Non-pigmented ciliary epithelial cell (primary cell): ENCODE measurements around the gene FN3K.
A peak's percentile ranks its signal among the peaks of the same experiment; 100 is the strongest.

Experiments used
- DNase-seq: peaks from one replicate; pipeline ENCODE4 v3.0.0-alpha.2; 2010; ENCODE audit warnings: low read depth

The FN3K gene

GRCh38 chr17:82703935-82704865 is 31.2 kb upstream of the FN3K start:
- DNase-seq, result no peak

DNA sequence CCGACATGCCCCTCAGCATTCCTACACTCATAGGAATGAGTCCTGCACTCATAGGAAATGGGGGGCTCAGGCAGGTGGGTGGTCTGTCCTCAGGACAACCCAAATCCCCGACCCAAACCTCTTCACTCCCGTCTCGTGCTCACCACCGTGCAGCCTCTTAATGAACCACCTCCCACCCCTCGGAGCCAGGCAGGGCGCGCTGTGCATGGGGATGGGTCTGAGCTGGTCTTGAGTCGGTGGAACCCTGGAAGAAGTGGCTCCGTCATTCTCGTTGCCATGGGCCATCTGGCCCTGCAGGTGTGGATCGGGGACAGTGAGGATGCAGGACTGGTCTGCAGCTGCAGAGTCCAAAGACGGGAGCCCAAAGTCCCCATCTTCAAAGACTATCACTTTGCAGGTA is 30.5 kb upstream of the FN3K start:
- DNase-seq, result no peak

DNA sequence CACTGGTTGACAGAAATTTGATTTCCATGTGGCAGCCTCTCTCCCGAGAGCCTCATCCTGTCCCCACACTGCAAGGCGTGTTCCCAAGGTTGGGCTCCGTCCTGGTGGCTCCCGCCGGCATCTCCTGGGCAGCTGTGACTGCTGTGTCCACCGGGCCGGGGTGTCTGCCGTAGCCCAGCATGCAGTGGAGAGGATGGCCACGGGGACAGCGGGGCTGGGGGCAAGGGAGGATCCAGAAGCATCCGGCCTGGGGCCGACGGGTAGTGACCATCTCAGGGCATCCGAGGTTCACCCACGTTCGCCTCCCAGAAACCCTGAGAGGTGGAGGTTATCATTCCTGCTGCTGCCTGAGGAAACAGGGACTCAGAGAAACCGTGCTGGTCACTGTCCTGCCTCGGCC is 29.7 kb upstream of the FN3K start:
- DNase-seq, result no peak

- no peak for DNase-seq
Observed at GRCh38 chr17:82709024-82709675, 26.3 kb upstream of the FN3K start.

DNA sequence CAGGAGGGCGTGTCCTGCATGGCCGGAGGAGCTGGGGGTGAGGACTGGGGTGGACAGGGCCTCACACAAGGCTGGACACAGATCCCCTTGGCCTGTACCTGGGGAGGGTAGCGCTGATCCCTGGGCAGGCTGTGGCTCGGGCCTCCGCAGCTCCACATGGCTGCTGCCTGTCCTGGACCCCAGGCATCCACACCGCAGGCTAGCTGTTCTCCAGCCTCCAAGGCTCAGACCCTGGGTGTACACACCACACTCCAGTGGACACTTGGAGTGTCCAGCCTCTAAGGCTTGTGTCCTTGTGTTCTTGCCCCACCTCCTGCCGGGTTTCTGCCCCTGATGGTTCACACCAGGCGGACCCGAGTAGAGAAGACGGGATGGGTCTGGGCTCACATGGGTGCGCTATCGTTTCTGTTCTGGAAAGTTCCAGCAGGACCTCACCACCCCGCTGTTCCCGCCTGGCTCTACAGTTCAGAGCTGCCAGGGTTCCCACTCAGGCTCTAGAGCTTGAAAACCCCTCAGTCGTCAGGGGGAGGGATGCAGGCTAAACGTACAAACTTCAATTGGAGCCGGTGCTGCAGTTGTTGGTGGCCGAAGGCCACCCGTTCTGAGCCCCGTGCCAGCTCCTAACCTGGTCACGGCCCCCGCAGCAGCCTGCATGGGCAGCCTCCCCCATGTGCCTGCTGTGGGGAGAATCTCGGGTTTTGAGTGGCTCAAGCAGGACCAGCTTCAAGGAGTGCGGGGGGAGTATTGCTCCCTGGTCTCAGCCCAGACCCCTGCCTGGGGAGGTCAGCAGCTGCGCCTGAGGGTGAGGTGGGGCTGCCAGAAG is 25.5 kb upstream of the FN3K start:
- DNase-seq, result no peak

DNA sequence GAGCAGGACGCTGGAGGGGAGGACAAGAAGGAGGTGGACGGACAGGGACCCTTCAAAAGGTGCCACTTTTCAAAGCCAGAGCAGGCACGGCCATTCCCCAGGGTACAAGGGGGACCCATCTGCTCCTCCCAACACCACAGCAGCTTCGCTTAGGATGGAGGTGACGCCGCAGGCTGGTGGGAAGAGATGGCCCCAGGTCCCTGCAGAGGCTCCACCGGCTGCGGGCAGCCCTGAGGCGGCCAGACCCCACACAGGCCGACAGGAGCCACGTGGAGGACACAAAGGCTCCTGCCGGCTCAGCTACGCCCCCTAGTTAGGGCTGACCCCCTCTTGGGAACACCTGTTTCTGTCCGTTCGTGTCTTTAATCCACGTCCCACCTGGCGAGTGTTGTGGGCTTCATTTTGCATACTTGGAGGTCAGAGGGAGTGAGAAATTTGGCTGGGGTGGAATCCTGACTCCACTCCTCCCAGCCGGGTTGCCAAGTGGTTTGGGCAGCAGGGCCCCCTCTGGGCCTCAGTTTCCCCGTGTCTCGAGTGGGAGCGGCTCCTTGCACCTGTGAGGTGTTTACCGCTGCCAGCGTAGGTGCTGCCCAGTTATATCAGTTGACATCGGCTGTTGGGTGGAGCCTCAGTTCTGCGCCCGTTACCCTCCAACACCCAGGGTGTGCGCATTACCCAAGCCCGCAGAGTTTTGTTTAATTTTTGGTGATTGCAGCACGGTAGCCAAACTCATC is 24.7 kb upstream of the FN3K start:
- DNase-seq, result no peak

GRCh38 chr17:82713071-82713723 is 22.2 kb upstream of the FN3K start:
- DNase-seq, result no peak

DNA sequence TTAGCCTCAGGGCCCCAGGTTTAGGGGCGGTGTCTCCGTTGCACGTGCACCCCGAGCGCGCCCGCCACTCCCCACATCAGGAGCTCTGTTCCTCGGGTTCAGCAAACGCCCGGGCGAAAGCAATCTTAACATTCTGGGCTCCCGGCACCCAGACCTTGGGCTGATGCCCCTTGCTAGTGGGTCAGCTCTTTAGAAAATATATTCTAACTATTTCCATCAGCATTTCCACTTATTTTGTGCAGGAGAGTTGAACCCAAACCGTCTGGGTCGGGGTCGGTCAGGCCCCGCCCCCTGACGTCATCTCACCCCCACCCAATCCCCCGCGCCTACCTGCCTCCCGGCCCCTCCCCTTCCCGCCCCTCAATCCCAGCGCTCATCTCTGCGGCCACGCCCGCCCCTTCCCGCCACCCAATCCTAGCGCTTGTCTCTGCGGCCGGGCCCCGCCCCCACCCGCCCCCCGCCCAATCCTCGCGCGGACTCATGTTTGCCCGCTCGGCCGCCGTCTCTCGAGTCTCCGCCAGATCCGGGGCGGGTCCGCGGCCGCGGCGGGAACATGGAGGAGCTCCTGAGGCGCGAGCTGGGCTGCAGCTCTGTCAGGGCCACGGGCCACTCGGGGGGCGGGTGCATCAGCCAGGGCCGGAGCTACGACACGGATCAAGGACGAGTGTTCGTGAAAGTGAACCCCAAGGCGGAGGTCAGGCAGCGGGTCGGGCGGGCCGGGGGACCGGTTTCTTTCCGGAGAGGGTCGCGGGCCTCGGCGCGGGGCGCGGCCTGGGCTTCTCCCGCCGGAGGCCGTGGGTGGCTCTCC is 19.0 kb upstream of the FN3K start, which contains the start of gene FN3KRP:
FN3KRP (plus strand) TSS at position 504 of the 808 bp plus-strand sequence; CDS start at position 554, 50 bp downstream.
- peak; percentile 34 for DNase-seq

GRCh38 chr17:82718986-82719685 is 16.3 kb upstream of the FN3K start:
- DNase-seq, result no peak

DNA sequence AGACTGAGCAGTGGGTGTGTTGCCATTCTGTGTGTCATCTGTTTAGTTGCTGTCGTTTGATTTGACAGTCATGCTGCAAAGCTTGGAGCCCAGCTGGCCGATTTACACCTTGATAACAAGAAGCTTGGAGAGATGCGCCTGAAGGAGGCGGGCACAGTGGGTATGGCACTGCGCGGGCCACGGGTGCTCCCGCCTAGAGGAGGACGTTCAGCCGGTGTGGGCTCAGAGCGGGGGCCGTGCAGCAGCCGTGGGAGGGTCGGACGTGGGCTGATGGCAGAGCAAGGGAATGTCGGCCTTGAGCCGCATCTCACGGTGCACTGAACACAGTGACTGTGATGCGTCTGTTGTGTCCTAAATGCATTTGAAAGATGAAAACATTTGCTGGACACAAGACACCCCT is 15.2 kb upstream of the FN3K start:
- DNase-seq, result no peak

- no peak for DNase-seq
Observed at GRCh38 chr17:82722341-82723013, 12.9 kb upstream of the FN3K start.

- no peak for DNase-seq
Observed at GRCh38 chr17:82723169-82723807, 12.1 kb upstream of the FN3K start.

DNA sequence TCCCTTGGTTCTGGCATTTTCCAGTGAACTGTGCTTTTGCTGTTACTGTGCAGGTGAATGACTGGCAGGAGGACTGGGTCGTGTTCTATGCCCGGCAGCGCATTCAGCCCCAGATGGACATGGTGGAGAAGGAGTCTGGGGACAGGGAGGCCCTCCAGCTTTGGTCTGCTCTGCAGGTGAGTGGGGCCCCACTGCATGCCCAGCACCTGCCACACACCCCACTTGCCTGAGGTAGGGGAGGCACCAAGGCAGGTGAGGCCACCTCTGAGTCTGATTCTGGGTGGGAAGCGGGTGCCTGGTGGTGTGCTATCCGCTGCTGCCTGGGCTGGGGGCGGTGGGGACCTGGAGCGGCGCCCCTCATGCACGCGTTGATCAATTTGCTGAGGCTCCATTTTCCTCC is 9.0 kb upstream of the FN3K start:
- no peak for DNase-seq

- no peak for DNase-seq
Observed at GRCh38 chr17:82729479-82730260, 5.7 kb upstream of the FN3K start.

DNA sequence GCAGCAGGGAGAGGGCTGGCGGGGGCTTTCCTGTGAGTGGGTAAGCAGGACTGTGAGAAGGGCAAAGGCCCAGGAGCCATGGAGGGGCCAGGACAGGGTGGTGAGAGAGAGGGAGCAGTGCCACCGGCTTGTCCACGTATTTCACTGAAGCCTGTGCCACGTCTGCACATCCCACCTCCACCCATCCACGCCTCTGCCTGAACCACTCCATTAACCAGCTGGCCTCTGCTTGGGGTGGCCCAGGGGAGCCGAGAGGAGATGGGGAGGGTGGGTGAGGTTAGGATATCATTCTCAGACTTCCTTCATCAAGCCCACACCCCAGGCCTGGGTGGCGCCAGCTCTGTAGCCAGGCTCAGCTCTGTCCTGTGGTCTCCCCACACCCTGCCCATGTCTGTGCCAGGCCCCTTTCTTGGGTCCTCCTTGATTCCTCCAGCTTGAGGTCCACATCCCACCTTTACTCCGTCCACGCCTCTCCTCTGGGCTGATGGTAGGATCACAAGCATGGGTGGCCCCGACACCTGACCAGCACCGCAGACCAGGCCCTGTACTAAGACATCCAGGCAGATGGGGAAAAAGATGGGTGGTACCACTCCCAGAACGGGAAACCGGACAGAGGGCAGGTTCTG is 3.2 kb upstream of the FN3K start:
- no peak for DNase-seq

GRCh38 chr17:82736511-82737185 is 1.2 kb downstream of the FN3K start:
- no peak for DNase-seq
